ENCODE measurements around the gene BAIAP2.

Gene BAIAP2

DNA sequence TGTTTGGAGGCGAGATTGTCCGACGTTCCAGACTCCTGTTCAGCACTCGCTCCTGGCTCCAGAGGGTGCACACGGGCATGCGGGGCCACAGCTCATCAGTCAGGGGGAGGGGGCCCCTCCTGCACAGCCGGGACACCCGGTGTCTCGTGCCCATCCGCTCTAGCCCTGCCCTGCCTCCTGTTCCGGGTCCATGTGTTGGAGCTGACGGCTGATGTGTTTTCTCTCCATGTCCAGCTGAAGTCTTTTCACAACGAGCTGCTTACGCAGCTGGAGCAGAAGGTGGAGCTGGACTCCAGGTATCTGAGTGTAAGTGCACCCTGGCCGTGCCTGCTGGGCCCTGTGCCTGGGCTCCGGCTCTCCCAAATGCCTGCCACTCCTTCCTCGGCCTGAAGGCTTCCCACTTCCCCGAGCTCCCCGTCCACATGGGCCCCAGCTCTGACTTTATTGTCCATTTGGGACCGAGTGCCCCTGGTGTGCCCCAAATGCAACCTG, 50.5 kb downstream of the BAIAP2 start:
- DNase-seq (ENCODE audit: low read depth in 2 of 2): no peak

DNA sequence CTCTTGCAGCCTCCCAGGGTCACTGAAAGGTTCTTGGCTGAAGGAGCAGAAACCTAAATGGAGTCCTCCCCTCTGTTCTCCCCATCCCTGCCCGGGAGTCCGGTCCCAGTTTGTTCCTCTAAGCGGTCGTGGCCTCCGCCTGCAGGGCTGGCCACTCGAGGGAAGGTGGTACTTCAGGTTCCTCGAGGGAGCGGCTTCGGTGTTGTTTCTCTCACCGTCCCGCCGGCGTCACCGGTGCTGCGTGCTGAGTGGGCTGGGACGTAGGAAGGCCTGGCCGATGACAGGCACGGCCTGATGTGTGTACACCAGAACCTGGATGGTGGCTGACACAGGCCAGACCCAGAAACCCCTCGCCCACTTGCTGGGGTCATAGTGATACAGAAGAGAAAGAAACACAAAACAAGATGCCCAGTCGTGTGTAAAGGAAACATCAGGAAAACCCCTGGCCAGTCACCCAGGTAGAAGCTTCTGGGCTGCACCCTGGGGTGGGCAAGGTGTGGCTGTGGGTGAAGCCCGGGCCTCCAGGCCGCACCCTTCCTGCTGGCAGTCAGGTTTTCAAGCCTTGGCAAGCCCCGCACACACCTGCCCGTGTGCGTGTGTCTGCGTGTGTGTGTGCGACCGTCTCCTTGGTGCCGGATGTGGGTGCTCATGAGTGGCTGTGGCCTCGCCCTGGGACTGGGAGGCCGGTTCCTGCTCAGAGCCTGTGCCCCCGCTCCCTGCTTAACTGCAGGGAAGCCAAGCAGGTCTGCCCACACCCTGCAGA, 52.0 kb downstream of the BAIAP2 start:
- DNase-seq (ENCODE audit: low read depth in 2 of 2): no peak

DNA sequence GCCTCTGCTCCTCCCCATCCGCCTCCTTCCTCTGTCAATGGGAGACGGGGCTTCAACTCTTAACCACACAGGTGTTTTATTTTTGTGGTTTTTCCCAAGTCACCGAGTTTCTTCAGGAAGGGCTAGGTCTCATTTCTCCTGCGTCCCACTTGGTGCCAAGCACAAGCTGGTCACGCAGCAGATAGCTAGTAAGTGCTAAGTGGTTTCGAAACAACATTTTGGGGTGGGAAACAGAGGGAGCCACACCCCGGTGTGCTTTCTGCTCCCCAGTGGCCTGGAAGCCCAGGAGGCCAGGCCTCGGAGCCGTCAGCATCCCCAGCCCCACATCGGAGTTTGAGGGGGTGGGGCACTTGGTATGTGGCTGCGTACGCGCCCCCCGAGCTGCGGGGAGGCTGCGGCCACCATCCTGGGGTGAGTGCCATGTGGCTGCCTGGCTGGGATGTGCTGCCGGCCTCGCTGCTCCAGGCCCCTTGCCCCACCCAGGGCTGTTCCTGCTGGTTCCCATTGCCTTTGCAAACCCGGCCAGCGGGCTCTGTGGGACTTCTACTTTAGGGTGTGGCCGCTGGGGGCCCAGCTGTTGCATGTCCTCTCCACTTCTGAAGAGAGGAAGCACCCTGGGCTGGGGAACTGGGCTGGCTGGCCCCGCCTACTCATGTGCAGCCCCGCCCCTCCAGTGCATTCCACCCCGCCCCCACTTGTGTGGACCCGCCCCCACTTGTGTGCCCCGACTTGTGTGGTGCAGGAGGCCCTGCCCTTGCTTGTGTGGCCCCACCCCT, 55.6 kb downstream of the BAIAP2 start:
- DNase-seq (ENCODE audit: low read depth in 2 of 2): no peak

DNA sequence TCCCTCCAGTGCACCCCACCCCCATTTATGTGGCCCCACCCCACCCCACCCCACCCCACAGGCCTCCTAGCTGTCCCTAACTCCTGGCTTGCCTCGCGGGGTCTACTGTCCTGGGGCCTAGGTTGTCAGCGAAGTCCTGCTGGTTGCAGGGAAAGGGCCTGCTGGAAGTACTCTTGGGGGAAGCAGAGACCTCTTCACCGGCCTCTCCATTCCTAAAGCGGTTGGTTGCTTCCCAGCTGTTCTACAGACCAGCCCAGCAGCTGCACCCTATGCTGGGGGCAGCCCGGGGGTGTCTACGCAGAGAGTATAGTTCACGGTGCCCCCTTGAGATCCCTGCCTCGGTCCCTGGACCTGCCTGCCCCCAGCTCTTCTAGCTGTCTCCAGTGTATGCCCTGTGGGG, 56.2 kb downstream of the BAIAP2 start:
- DNase-seq (ENCODE audit: low read depth in 2 of 2): no peak

DNA sequence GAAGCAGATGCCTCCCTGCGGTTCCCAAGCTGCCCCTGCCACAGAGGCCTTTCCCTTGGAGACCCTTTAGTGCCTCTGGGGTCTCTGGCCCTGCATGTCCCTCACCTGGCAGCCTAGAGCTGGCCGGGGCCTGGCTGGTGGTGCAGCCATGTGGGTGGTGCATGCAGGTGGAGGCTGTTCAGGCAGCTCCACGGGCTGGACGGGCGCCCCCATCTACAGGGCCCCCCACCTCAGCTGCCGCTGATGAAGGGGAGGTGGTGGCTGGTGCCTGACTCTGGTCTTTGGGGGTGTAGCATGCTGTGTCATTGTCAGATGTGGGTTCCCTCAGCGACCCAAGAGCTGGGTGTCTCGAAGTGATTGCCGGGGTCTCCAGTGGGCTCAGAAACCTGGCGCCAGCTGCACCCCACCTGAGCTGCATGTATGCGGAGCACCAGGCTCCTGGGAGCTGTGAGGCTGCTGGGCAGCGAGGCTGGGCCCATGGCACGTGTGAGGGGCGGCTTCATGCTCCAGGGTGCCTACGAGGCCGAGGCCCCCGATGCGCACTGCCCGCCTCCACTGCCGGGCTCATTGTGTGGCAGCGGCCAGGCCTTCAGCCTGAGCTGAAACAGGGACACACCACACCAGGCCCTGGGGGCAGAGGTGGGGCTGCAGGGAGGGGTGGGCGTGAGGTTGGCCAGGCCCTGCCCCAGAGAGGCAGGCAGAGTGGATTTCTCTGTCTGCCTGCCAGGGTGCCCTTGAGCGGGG, 57.0 kb downstream of the BAIAP2 start:
- no peak for DNase-seq (ENCODE audit: low read depth in 2 of 2)

DNA sequence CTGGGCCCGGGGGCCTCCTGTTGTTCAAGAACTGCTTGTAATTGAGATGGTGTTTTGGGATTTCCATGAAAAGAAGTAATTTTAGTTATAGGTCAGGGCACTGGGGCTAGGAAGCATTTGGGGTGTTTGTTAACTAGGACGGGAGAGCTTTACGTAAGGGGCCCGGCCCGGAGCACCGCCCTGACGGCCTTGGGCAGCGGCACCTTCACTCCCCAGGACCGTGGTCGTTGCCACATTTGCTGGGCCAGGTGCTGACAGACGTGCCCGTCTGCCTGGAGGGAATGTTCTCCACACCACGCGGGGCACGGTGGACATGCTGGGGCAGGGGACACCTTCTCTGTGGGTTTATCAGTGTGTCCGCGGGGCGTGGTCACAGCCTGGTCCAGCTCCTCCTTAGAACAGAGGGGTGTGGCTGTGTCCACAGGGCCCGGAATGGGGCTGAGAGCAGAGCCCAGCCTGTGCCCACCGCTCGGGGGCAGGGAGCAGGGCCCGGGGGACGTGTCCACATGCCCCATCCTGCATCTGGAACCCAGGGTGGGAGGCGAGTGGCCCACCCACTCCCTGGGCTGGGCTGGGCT, 57.7 kb downstream of the BAIAP2 start:
- no peak for DNase-seq (ENCODE audit: low read depth in 2 of 2)

DNA sequence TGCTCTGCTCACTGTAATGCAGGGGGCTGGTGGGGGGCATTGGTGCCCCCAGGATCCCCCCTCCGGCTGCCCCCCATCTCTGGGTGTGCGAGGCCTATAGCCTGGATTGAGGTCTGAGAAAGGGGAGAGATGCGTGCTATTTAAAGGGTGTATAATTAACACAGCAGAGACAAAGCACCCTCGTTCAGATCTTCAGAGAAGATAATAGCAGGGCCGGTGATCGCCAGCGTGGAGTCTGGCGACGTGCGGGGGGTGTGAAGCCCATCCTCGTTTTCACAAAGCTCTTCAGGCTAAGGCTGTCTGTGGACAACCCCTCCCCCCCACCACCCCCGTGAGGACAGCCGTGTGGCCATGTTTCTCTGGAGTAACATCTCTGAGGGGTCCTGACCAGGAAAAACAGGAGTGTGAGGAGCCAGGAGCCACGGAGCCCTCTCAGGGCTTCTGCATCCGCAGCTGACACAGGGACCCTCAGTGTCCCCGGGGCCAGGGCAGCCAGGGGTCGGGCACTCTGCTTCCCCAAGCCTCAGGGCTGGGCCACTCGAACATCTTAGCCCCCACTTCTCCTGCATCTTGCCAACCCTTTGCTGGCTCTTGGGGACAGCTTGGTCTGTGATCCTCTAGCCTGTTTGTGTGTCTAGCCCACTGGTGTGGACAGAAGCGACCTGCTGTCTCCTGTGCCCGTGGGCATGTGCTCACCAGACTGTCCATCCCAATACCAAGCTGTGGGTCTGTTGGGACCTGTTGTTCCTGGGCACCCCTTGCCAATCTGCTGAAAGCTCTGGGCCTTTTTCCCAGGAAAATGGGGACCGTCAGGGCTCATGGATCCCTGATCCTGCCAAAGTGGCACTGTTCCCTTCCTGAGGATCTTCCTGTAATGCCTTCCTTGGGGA, 58.9 kb downstream of the BAIAP2 start:
- DNase-seq (ENCODE audit: low read depth in 2 of 2): no peak

DNA sequence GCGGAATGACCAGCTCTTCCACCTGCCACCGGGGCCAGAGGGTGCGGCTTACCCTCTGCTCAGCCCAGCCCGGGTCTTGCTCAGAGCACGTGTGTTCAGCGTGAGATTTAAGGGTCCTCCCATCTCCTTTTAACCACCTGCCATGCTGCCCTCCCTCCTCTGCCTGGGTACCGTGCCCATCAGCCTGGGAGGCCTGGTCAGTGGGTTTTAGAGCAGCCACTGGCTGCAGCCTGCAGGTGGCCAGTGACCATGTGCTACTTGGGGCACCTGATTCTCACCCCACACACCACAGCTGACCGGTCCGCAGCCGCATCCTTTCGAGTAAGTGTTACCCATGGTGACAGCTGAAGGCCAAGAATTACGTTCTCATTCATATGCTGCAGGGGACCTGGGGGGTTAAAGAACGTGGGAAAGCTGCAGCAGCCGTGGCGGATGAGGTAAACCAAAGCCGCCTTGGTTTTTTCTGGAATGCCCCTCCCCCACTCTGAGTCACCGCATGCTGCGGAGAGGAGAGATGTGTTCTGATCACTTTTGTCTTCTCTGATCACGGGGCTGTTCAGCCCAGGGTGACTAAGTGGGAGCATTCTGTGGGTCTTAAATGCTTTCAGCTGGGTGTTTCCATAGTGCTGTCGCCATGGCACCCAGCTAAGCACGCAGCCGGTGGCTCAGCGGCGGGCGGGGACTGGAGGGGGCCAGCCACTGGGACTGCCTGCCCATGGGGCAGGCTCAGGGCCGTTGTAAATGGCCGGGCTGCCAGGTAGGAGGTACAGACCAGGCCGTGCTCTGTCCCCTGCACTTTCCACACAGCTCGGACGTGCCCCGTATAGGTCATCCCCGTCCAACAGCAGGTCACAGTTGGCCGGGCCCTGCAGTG, 59.8 kb downstream of the BAIAP2 start:
- DNase-seq (ENCODE audit: low read depth in 2 of 2): peak; percentile 84 to 95

DNA sequence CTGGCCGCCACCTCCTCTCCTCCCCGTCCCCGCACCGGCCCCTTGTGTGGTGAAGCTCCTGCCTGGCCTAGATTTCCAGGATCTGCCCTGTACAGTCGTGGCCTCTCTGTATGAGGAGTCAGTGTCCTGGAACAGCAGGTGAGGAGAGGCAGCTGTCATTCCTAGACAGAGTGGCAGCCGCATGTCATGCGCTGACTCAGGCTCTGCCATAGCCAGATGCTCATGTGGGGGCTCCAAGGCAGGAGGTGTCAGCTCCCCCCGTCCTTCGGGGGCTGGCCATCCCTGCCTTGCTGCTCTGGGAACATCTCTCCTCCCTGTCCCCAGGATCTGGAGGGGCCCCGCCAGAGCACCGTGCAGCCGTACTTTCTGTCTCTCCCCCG, 60.4 kb downstream of the BAIAP2 start:
- DNase-seq (ENCODE audit: low read depth in 2 of 2): peak in 1 of 2 donors; percentile 34

DNA sequence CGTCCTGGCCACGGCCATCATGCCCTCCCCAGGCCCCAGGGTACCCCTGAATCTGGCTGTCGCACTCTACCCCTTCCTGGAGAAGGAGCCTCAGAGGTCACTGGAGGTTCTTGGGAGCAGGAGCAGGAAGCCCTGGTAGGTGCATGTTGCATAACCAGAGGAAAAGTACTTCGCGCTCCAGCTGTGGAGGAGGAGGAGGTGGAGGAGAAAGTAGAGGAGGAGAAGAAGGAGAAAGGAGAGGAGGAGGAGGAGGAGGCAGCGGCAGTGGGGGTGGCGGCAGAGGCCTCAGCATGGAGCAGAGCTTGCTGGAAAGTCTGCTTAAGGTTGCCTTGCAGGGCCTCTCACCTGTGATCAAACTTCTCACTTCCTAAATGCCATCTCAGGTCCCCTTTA, 61.8 kb downstream of the BAIAP2 start:
- no peak for DNase-seq (ENCODE audit: low read depth in 2 of 2)

DNA sequence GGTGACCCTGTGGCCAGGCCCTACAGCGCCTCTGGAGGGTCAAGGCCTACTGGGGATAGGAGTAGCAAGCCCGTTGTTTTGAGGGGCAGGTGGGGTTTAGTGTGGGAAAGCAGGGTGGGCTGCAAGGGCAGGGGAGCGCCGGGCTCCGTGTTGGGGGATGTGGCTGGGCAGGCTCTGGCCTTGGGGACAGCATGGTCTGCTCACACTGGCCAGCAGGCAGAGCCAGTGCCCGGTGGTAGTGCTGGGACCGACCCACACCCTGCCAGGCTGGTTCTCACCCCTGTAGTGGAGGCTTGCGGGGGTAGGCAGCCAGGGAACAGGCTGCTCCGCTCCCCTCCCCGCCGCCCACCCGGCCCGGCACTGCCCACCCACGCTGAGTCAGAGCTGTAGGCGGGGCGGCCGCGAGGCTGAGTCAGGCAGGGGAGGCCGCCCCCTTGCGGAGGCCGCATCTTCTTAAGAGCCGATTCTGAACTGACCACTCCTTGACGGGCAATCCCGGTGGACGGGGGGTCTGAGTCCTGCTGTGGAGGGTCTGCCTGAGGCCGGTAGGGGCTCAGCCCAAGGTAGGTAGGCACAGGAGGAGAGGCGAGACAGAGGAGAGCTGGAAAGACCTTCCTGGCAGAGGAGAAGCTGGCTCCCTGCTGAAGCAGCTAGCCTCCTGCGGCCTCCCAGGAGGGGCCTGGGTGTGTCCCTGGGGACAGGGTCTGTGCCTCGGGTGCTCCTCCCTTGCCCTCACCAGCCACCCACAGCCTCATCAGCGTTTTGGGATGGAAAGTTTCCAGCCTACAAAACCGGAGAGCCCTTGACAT, 62.4 kb downstream of the BAIAP2 start:
- peak; percentile 30 to 58 for DNase-seq (ENCODE audit: low read depth in 2 of 2)

DNA sequence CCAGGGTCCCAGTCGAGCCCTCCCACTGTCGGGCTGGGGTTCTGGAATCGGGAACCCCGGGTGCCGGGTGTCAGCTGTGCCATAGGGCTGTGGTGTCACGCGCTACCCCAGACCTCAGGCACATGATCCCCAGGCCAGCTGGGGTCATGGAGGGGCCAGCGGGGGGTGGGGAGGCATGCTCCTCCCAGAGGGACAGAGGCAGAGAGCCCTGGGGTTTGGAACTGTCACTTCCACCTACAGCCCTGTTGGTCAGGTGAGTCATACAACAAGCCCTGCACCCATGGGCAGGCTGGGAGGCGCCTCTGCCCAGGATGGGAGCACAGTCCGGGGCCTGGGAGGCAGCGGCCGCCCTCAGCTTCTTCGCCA, 63.0 kb downstream of the BAIAP2 start:
- DNase-seq (ENCODE audit: low read depth in 2 of 2): peak in 1 of 2 donors; percentile 43

DNA sequence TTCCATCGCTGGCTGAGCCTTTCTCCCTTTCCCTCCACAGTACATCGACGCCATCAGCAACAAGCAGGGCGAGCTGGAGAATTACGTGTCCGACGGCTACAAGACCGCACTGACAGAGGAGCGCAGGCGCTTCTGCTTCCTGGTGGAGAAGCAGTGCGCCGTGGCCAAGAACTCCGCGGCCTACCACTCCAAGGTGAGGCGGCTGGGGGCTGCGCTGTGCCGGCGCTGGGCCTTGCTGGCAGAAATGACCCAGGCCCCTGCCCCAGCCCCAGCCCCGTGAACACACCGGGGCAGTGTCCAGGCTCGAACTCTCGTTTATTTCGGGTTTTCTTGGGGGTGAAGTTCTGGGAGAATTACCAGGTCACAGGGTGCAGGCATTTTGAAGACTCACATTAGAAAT, 64.9 kb downstream of the BAIAP2 start:
- no peak for DNase-seq (ENCODE audit: low read depth in 2 of 2)

DNA sequence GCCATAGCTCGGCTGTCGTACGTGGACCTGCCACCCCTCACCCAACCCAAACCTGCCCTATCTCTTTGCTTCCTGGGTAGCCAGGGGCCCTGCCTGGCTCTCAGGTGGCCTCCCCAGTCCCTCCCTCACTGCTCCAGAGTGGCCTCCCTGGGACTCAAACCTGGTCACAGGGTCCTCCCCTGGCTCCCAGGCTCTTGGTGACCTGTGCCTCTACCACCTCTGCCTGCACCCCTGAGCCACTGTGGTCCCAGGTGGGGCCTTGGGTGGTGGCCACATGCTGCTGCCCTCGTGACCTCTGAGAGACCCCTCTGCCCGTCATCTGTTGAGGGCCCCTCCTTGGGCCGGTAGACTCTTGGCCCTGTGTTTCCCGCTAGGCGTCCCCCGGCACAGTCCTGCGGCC, 65.7 kb downstream of the BAIAP2 start:
- DNase-seq (ENCODE audit: low read depth in 2 of 2): no peak

DNA sequence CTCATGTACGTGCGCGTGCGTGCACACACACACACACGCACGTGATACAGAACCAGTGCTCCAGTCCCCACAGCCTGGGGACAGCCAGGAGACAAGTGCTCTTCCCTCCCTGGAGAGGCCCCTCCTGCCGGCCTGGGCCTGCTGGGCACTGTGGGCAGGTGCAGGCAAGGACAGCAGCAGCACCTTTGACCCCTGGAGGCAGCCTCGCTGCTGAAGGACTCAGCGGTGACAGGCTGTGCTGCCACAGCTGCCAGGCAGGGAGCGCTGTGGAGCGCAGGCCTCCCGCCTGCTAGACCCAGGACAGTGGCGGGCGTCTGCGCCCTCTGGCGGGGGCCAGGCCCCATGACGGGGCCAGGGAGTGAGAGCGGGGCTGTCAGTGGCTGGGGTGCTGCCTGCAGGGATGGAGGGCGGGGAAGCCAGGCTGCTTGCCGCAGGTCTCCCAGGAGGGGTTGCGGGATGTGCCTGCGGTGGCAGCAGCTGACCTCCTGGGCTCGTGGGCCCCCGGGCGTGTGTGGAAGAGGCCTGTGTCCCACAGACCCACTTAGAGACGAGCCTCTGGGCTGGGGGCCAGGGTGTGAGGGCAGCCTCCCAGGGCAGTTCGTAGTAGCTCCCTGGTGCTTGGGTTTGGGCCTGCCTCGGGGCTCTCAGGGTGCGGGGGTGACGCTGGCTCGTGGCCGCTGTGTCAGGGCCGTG, 66.8 kb downstream of the BAIAP2 start:
- DNase-seq (ENCODE audit: low read depth in 2 of 2): peak; percentile 83

DNA sequence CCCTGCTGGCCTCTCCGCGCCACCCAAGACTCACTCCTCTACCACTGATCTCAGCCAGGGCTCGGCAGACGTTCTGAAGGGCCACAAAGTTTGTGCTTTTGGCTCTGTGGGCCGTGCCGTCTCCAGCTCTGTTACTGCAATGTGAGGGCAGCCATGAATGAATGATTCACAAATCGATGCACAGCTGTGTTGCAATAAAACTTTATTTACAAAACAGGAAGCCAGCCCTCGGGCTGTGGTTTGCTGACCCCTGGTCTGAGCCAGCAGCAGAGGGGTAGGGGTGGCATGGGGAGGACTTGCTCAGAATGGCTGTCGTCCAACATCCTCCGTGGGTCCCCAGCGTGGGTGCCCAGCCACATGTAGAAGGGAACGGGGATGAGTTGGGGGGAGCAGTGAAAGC, 67.4 kb downstream of the BAIAP2 start:
- no peak for DNase-seq (ENCODE audit: low read depth in 2 of 2)

DNA sequence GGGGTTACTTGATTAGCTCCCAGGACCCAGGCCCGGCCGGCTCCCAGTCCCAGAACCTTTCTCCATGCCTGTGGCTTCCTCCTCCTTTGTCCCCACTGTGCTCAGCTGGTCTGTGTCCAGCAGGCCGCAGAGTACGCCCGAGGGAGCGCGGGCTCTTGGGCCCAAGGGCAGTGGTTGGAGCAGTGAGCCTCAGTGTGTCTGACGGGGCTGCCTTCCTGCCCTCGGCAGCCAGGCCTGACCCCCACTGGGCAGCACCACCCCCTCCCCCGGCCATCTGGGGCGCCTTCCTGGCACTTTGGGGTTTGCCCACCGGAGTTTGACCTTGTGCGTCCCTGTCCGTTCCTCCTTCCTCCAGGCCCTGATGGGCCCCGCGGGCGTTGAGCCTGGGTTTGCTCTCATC, 67.9 kb downstream of the BAIAP2 start:
- no peak for DNase-seq (ENCODE audit: low read depth in 2 of 2)

DNA sequence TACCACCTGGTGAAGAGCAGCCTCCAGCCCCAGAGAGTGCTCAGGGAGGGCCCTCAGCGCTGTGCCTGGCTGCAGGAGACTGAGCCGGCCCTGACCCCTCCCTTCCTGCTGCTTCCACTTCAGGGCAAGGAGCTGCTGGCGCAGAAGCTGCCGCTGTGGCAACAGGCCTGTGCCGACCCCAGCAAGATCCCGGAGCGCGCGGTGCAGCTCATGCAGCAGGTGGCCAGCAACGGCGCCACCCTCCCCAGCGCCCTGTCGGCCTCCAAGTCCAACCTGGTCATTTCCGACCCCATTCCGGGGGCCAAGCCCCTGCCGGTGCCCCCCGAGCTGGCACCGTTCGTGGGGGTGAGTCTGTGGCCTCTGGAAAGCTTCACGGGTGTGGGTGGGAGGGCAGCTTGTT, 68.4 kb downstream of the BAIAP2 start:
- DNase-seq (ENCODE audit: low read depth in 2 of 2): no peak

DNA sequence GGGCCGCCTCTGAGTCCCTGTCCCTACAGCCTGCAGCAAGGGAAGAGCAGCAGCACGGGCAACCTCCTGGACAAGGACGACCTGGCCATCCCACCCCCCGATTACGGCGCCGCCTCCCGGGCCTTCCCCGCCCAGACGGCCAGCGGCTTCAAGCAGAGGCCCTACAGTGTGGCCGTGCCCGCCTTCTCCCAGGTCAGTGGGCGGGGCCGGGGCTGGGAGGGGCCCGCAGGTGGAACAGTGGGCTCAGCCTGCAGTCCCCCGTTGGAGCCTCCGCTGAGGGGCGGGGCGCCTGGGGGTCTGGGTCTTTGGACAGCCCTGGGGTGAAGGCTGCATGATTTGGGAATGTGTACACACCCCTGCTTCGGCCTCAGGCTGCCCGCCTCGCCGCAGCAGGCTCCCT, 71.8 kb downstream of the BAIAP2 start:
- DNase-seq (ENCODE audit: low read depth in 2 of 2): no peak

Data from stimulated activated CD8-positive, alpha-beta memory T cell treated with anti-CD3 and anti-CD28 coated beads, Interleukin-15, amount 100 ng/mL, for 48 hours (primary cell).